Thymus (tissue), 11 donors: Measurements from ENCODE around the gene CSNK1A1. TPM values are rescaled to one million over a fixed set of nuclear protein-coding genes. Genes with fewer than 3 reads are reported as not detected.
"Not testable (repeated sequence)": the region's sequence is repeated elsewhere in the genome, so short reads cannot be mapped to it uniquely, and the experiment has no call there.

Experiments
- DNase-seq, 9 donors: peaks; one replicate each; pipeline ENCODE4 v3.0.0-alpha.2; 2013; ENCODE audit warnings: low spot score in 9 of 9, low read depth in 6 of 9, missing footprints in 1 of 9
- H3K27ac ChIP-seq, 2 donors: one replicate each; pipeline ENCODE4 v1.5.1; 2013; ENCODE audit warnings: control low read depth in 1 of 2, low read depth in 1 of 2, low read length in 1 of 2, mild to moderate bottlenecking in 1 of 2, moderate library complexity in 1 of 2
- H3K27me3 ChIP-seq, 2 donors: one replicate each; pipeline ENCODE4 v1.5.1; 2013; ENCODE audit warnings: low read length in 1 of 2; ENCODE audit not compliant: control insufficient read depth in 2 of 2, insufficient read depth in 1 of 2
- H3K36me3 ChIP-seq, 2 donors: one replicate each; pipeline ENCODE4 v1.5.1; 2013; ENCODE audit warnings: low read length in 1 of 2, mild to moderate bottlenecking in 1 of 2, moderate library complexity in 1 of 2; ENCODE audit not compliant: control insufficient read depth in 2 of 2, insufficient read depth in 2 of 2
- H3K4me1 ChIP-seq, 2 donors: one replicate each; pipeline ENCODE4 v1.5.1; 2013; ENCODE audit warnings: low read length in 2 of 2; ENCODE audit not compliant: control insufficient read depth in 2 of 2, insufficient read depth in 2 of 2
- H3K4me3 ChIP-seq, 2 donors: one replicate each; pipeline ENCODE4 v1.5.1; 2013; ENCODE audit warnings: low read length in 2 of 2, control low read depth in 1 of 2, mild to moderate bottlenecking in 1 of 2
- H3K9me3 ChIP-seq, 2 donors: one replicate each; pipeline ENCODE4 v1.5.1; 2013; ENCODE audit warnings: low read length in 1 of 2, mild to moderate bottlenecking in 1 of 2; ENCODE audit not compliant: control insufficient read depth in 2 of 2, insufficient read depth in 1 of 2
- WGBS: extraction: QIAGEN DNeasy Blood & Tissue Kit; methylation state at CpG from one replicate; pipeline ENCODE4 v1.1.7; 2013; 5-methylcytosine and 5-hydroxymethylcytosine counted together
- polyA plus RNA-seq: library from polyadenylated mRNA; stranded (reverse); fragments of 200-250 nt; gene quantifications from one replicate; pipeline ENCODE4 v1.2.3, GENCODE V29; 2013
- total RNA-seq: library from RNA; stranded (reverse); fragments of 120-200 nt; gene quantifications from one replicate; pipeline ENCODE4 v1.2.4, GENCODE V29; 2013
- donor health status: healthy.

The CSNK1A1 gene
- total and polyA plus RNA-seq, 2 donors: 91.6 to 171 TPM

- no peaks in the 10 kb centered on the region for H3K9me3 ChIP-seq
- H3K36me3 ChIP-seq: no peaks in the 10 kb centered on the region
- H3K4me1 ChIP-seq: peaks cover 0 to 18% of the 10 kb centered on the region in 2 donors
- no peak overlapping the region for H3K4me3 ChIP-seq
- no peaks in the 10 kb centered on the region for H3K27me3 ChIP-seq
- peak overlapping the region; percentile 37 to 41 for H3K27ac ChIP-seq
- DNase-seq: no peak
- whole genome bisulfite sequencing: 69% methylated on average over 11 of the region's 11 CpGs
Observed at GRCh38 chr5:149452007-149452664, 99.1 kb downstream of the CSNK1A1 start.

- DNase-seq: no peak
- Histone ChIP-seq H3K9me3 (no peaks in the 10 kb centered on the region), H3K4me3 (no peak overlapping the region), H3K4me1 (peaks cover 0 to 7% of the 10 kb centered on the region in 2 donors), H3K27ac (no peak overlapping the region), H3K27me3 (no peaks in the 10 kb centered on the region), H3K36me3 (no peaks in the 10 kb centered on the region)
- 88% methylated on average over 3 of the region's 3 CpGs for WGBS
Observed at GRCh38 chr5:149450199-149450598, 101.0 kb downstream of the CSNK1A1 start.

GRCh38 chr5:149448831-149449714 is 102.2 kb downstream of the CSNK1A1 start:
- H3K9me3 ChIP-seq: peaks cover 0 to 3% of the 10 kb centered on the region in 2 donors
- no peaks in the 10 kb centered on the region for H3K27me3 ChIP-seq
- H3K36me3 ChIP-seq: no peaks in the 10 kb centered on the region
- no peak overlapping the region for H3K4me3 ChIP-seq
- H3K4me1 ChIP-seq: peaks cover 0 to 7% of the 10 kb centered on the region in 2 donors
- DNase-seq: no peak
- WGBS: 91% methylated on average over 7 of the region's 7 CpGs
- H3K27ac ChIP-seq: no peak overlapping the region

GRCh38 chr5:149448431-149448830 is 102.8 kb downstream of the CSNK1A1 start:
- no peaks in the 10 kb centered on the region for H3K36me3 ChIP-seq
- WGBS: 99% methylated on average over 4 of the region's 4 CpGs
- H3K27ac ChIP-seq: no peak overlapping the region
- no peak overlapping the region for H3K4me3 ChIP-seq
- DNase-seq: no peak
- H3K4me1 ChIP-seq: peaks cover 0 to 7% of the 10 kb centered on the region in 2 donors
- H3K27me3 ChIP-seq: no peaks in the 10 kb centered on the region
- peaks cover 0 to 3% of the 10 kb centered on the region in 2 donors for H3K9me3 ChIP-seq

GRCh38 chr5:149447373-149448367 is 103.6 kb downstream of the CSNK1A1 start:
- WGBS: 97% methylated on average over 12 of the region's 12 CpGs
- no peaks in the 10 kb centered on the region for H3K36me3 ChIP-seq
- peaks cover 0 to 7% of the 10 kb centered on the region in 2 donors for H3K4me1 ChIP-seq
- H3K4me3 ChIP-seq: no peak overlapping the region
- H3K9me3 ChIP-seq: peaks cover 0 to 3% of the 10 kb centered on the region in 2 donors
- H3K27ac ChIP-seq: no peak overlapping the region
- no peak for DNase-seq
- no peaks in the 10 kb centered on the region for H3K27me3 ChIP-seq

- 98% methylated on average over 3 of the region's 3 CpGs for WGBS
- not testable (repeated sequence) for H3K27me3 ChIP-seq, H3K4me3 ChIP-seq, H3K36me3 ChIP-seq, DNase-seq, H3K4me1 ChIP-seq, H3K9me3 ChIP-seq, H3K27ac ChIP-seq
Observed at GRCh38 chr5:149446794-149447193, 104.4 kb downstream of the CSNK1A1 start.

GRCh38 chr5:149445739-149446369 is 105.4 kb downstream of the CSNK1A1 start:
- peaks cover 0 to 8% of the 10 kb centered on the region in 2 donors for H3K4me1 ChIP-seq
- WGBS: 80% methylated on average over 9 of the region's 9 CpGs

GRCh38 chr5:149445343-149445738 is 105.9 kb downstream of the CSNK1A1 start:
- Histone ChIP-seq H3K4me1 (peaks cover 0 to 11% of the 10 kb centered on the region in 2 donors), H3K36me3 (no peaks in the 10 kb centered on the region), H3K27me3 (no peaks in the 10 kb centered on the region), H3K9me3 (peaks cover 0 to 3% of the 10 kb centered on the region in 2 donors), H3K27ac (no peak overlapping the region), H3K4me3 (no peak overlapping the region)
- DNase-seq: no peak
- 95% methylated on average over 7 of the region's 7 CpGs for WGBS

More at GRCh38 chr5:149445739-149446369, 105.4 kb downstream of the CSNK1A1 start:
- H3K36me3 ChIP-seq: no peaks in the 10 kb centered on the region
- H3K4me3 ChIP-seq: no peak overlapping the region
- H3K9me3 ChIP-seq: peaks cover 0 to 3% of the 10 kb centered on the region in 2 donors
- H3K27ac ChIP-seq: no peak overlapping the region
- DNase-seq: no peak
- no peaks in the 10 kb centered on the region for H3K27me3 ChIP-seq
